Adipocyte (in vitro differentiated cells): ENCODE measurements around the gene MT1G.
A peak's percentile ranks its signal among the peaks of the same experiment; 100 is the strongest.
"Not testable (repeated sequence)": the region's sequence is repeated elsewhere in the genome, so short reads cannot be mapped to it uniquely, and the experiment has no call there.

Source experiments
- DNase-seq: peaks from one replicate; pipeline ENCODE4 v3.0.0-alpha.2; 2015; ENCODE audit warnings: low read depth
- H3K27me3 ChIP-seq: replicated peaks from 2 replicates; pipeline ENCODE4 v1.7.0; 2013; ENCODE audit warnings: mild to moderate bottlenecking, low read length, moderate library complexity; ENCODE audit not compliant: control insufficient read depth, insufficient read depth
- H3K36me3 ChIP-seq: 2 replicates; pipeline ENCODE4 v1.7.0; 2013; ENCODE audit warnings: low read length, mild to moderate bottlenecking, moderate library complexity; ENCODE audit not compliant: control insufficient read depth, insufficient read depth, severe bottlenecking
- H3K4me1 ChIP-seq: 2 replicates; pipeline ENCODE4 v1.7.0; 2013; ENCODE audit warnings: mild to moderate bottlenecking, low read length, moderate library complexity; ENCODE audit not compliant: control insufficient read depth, insufficient read depth
- H3K4me3 ChIP-seq: 2 replicates; pipeline ENCODE4 v1.7.0; 2013; ENCODE audit warnings: mild to moderate bottlenecking, low read length, moderate library complexity
- H3K9ac ChIP-seq: 2 replicates; pipeline ENCODE4 v1.7.0; 2013; ENCODE audit warnings: mild to moderate bottlenecking, low read length, moderate library complexity
- H3K9me3 ChIP-seq: 2 replicates; pipeline ENCODE4 v1.7.0; 2013; ENCODE audit warnings: mild to moderate bottlenecking, low read length, moderate library complexity; ENCODE audit not compliant: control insufficient read depth

Gene MT1G

DNA sequence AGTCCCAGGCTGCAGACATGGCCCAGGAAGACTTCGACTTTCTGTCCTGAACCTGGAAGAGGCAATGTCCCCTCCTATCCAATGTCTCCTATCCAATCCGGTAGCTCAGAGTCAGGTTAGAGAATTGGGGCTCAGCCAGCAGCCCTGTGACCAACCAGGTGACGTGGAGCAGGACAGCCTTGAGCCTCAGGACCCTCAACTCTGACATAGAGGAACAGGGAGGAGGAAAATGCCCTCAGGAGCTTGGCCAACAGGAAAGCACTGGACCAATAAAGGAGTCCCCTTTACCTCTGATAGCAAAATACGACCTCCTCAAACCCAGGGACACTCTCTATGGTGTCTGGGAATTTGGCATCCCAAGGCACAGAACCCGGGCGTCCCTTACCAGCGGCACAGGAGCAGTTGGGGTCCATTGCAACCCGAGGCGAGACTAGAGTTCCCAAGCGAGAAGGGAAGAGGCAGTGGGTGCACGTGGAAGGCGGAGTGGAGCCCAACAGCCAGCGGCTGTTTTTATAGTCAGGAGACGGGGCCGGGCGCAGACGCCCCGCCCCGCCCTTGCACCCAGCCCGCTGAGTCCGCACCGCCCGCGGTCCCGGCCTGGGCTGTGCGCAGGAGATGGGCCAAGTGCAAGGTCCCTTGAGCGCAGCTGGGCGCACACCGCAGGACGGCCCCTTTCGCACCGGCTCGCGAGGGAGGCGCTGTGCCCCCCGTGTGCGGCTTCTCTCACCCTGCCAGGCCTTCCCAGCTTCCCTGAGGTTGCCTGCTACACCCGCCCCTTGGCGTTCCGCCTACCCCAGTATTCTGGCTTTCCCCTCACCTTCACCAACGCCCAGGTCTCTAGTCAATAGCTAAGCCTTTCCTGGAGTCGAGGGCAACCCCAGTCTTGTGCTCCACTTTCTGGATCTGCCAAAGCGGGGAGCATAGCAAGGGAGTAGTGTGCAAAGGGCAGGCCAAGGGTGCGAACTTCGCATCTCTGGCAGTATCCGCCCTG is at the start of gene MT1G:
MT1G (minus strand) TSS at position 485 of the 991 bp plus-strand sequence; CDS start at position 413, 72 bp downstream.
- DNase-seq, result peak; percentile 16
- H3K36me3 ChIP-seq, result no peaks in the 10 kb centered on the region
- peak within 1 kb of the TSS; percentile 46 for H3K4me3 ChIP-seq
- peaks cover 42% of the 10 kb centered on the region for H3K27me3 ChIP-seq
- no peak within 1 kb of the TSS for H3K9ac ChIP-seq
- peaks cover 7% of the 10 kb centered on the region for H3K4me1 ChIP-seq
- no peaks in the 10 kb centered on the region for H3K9me3 ChIP-seq

DNA sequence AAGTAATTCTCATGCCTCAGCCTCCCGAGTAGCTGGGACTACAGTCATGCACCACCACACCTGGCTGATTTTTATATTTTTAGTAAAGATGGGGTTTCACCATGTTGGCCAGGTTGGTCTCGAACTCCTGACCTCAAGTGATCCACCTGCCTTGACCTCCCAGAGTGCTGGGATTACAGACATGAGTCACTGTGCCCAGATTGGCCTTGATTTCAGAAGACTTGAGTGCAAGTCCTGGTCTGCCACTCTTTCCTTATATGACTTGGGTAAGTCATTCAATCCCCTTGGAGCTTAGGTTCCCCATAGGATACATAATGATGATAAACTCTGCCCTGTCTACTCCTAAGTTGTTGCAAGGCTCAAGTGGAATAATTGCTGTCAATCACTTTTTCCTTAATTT is 49.7 kb upstream of the MT1G start:
- DNase-seq, H3K9me3 ChIP-seq, H3K4me3 ChIP-seq, H3K36me3 ChIP-seq, H3K4me1 ChIP-seq, H3K9ac ChIP-seq, H3K27me3 ChIP-seq: not testable (repeated sequence)

DNA sequence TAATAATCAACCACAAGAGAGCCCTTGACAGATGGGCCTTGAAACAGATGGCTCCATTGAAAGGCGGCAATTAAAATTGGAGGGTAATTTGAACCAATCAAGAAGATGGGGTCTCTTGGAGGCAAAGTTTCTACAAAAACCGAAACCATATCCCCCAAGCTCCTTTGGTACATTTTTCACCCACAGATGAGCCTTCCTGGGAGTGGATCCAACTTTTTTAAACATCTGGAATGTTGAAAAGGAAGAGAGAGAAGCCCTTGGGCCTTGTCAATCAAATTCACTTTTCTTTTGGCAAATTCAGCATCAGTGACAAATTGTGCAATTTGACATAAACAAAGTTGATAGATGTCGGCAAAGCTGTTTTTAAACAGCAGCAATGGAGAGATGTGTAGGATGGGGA is 48.9 kb upstream of the MT1G start:
- H3K9ac ChIP-seq, result no peak overlapping the region
- peak; percentile 22 for DNase-seq
- H3K27me3 ChIP-seq, result no peaks in the 10 kb centered on the region
- H3K9me3 ChIP-seq, result no peaks in the 10 kb centered on the region
- H3K4me1 ChIP-seq, result no peaks in the 10 kb centered on the region
- H3K36me3 ChIP-seq, result no peaks in the 10 kb centered on the region
- H3K4me3 ChIP-seq, result no peak overlapping the region

DNA sequence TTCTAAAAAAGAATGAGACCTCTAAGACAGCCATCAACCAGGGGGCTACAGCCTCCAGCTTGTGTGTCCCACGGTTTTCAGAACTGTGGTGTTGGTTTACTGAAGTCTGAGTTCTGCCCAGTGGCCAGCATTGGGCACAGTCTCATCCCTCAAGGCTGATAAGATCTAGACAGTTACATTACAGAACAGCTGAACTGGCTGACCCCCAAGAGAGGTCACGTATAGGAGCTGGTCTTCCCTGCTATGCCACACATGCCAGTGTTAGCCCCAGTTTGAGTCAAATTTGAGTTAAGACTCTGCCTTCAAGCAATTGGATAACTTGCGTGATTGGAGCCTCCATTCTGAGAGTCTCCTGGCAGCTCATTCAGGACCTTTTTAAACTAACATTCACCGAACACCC is 47.3 kb upstream of the MT1G start:
- no peaks in the 10 kb centered on the region for H3K36me3 ChIP-seq
- DNase-seq, result no peak

DNA sequence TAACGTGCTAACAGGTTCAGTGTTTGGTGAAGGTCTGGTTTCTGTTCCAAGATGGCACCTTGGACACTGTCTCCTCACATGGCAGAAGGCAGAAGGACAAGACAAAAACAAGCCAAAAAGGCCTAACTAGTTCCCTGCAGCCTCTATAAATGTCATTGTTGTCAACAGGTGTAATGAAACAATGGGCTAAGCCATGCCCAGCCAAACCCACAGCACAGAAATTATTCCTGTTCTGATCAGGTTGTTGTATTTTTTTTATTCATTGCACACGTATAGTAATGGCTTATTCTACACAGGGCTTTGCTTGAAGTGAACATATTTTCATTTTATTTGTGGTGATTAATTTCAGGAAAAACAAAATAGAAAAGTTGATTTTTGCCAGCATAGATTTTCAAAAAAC is 45.9 kb upstream of the MT1G start:
- Histone ChIP-seq H3K4me3 (no peak overlapping the region), H3K36me3 (no peaks in the 10 kb centered on the region), H3K4me1 (no peaks in the 10 kb centered on the region), H3K9me3 (no peaks in the 10 kb centered on the region), H3K9ac (no peak overlapping the region), H3K27me3 (peaks cover 8% of the 10 kb centered on the region)
- no peak for DNase-seq

More for the DNA sequence above, 47.3 kb upstream of the MT1G start:
- Histone ChIP-seq H3K9ac (no peak overlapping the region), H3K4me1 (no peaks in the 10 kb centered on the region), H3K9me3 (no peaks in the 10 kb centered on the region), H3K27me3 (no peaks in the 10 kb centered on the region), H3K4me3 (no peak overlapping the region)

DNA sequence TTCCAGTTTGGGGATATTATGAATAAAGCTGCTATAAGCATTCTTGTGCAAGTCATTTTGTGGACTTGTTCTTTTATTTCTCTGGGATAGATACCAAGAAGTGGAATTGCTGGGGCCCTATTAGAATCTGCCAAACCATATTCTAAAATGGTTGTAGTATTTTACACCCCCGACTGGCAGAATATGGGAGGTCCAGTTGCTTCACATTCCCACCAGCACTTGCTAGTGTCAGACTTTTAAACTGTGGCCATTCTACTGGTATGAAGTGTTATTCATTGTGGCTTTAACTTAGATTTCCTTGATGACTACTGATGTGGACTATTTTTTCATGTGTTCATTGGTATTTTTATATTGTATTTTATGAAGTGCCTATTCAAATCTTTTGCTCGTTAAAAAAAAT is 44.0 kb upstream of the MT1G start:
- H3K36me3 ChIP-seq, result no peaks in the 10 kb centered on the region
- DNase-seq, result no peak

DNA sequence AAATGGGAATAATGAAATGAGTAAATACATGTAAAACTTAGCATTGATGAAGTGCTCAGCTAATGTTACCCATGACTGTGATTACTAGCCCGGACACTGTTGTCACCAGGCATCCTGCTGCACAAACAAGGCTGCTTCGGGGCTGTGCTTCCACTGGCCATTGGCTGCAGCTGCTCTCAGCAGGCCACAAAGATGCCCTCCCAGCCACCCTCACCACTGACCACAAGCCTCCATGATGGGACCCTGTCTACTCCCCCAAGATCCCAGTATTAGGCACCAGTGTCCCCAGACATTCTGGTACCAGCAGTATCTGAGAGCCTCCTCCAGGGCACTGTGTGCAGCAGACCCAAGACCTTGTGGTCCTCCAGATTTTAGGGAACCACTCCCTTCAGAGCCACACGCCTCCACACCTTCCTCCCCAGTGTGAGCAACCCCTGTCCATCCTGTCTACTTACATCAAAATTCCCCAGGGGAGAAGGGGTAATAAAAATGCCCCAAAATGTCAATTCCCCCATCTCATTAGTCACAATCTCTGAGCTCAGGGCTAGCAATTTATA is 42.4 kb upstream of the MT1G start:
- DNase-seq, result no peak
- H3K4me3 ChIP-seq, result no peak overlapping the region
- no peak overlapping the region for H3K9ac ChIP-seq
- no peaks in the 10 kb centered on the region for H3K36me3 ChIP-seq
- H3K4me1 ChIP-seq, result no peaks in the 10 kb centered on the region
- no peaks in the 10 kb centered on the region for H3K9me3 ChIP-seq
- peaks cover 14% of the 10 kb centered on the region for H3K27me3 ChIP-seq

More for the DNA sequence above, 44.0 kb upstream of the MT1G start:
- H3K9me3 ChIP-seq, result no peaks in the 10 kb centered on the region
- H3K4me3 ChIP-seq, result no peak overlapping the region
- no peak overlapping the region for H3K9ac ChIP-seq
- H3K27me3 ChIP-seq, result peaks cover 14% of the 10 kb centered on the region
- no peaks in the 10 kb centered on the region for H3K4me1 ChIP-seq

DNA sequence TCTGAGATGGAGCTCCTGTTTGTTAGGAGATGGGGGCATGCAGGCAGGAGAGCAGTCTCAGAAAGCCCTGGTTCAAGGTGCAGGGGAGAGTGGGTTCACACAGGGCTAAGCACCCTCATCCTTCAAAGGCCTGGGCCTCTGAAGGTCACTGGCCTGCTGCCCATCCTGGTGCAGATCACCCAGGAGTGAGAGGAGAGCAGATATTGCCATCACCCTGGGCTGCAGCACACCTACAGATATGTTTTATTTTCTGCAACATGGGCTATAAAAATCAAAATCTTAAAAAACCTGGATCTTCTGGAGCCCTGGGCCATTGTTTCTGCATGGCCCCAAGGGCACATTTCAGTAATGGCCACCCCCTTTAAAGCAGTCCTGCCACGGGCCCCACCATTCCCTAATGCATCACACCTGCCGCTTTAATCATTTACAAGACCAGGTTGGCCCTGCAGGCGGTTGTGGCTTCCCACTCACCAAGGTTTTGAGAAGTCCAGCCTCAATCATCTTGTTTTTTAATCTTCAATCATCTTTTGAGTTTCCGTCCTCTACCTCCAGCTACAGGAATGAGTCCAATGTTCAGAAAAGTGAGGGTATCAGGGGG is 41.7 kb upstream of the MT1G start:
- peaks cover 14% of the 10 kb centered on the region for H3K27me3 ChIP-seq
- no peaks in the 10 kb centered on the region for H3K4me1 ChIP-seq
- no peak overlapping the region for H3K4me3 ChIP-seq
- H3K36me3 ChIP-seq, result no peaks in the 10 kb centered on the region
- DNase-seq, result no peak
- no peak overlapping the region for H3K9ac ChIP-seq
- H3K9me3 ChIP-seq, result no peaks in the 10 kb centered on the region

DNA sequence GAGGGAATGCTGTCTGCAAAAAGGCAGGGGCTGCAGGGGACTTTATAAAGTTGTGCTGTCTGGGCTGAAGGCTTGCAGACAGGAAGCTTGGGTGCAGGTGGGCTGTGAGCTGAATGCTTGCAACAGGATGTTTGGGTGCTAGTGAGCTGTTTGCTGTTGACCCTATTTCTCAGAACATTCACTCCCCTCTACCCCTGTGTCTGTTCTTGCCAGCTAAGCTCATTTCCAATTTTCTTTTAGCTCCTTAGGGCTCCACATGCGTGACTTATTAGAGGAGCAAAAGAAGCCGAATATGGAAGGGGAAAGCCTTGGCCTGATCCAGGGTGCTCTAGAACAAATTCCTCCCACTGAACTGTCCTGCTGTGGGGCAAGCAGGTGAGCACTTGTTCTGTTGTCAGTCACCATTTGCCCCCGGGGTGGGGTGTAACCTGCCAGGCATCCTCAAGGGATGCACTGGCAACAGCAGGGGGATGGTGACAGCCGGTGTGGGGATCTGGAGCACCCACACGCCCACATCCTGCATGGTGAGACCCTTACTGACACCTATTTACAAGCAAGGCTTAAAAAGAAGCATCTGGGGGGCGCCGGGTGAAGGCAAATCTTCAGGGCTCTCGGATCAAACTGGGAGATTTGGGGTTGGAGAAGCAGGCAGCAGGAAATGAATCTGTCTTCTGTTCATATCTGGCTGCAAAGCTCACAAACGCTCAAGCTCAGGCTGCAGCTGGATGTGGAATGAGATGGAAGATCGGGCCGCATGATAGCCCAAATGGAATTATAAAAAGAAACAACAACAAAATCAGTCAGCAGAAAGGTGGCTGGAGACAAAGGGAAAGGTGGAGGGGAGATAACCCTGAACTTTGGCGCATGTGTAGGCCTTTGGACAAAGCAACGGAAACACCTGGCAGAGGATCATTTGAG is 40.9 kb upstream of the MT1G start:
- no peak for DNase-seq
- no peak overlapping the region for H3K9ac ChIP-seq
- peaks cover 14% of the 10 kb centered on the region for H3K27me3 ChIP-seq
- H3K36me3 ChIP-seq, result no peaks in the 10 kb centered on the region
- H3K9me3 ChIP-seq, result no peaks in the 10 kb centered on the region
- no peaks in the 10 kb centered on the region for H3K4me1 ChIP-seq
- H3K4me3 ChIP-seq, result no peak overlapping the region

DNA sequence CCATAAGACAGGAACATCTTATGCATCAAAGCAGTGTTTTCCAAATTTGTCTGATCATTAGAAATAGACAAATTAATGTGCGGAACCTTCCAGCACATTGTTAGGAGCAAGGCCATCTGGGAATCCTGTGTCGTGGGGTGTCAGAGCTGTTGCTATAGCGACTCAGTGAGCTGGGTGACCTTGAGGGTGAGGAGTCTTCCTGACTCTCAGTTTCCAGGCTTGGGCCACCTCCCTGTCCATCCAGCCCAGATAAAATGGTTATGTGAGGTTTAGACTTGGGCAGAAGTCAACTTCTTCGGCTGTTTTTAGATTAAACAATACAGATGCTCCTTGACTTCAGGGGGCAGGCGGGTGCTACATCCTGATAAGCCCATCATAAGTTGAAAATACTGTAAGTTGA is 35.0 kb upstream of the MT1G start:
- H3K4me3 ChIP-seq, result no peak overlapping the region
- DNase-seq, result no peak

More for the DNA sequence above, 35.0 kb upstream of the MT1G start:
- H3K4me1 ChIP-seq, result peaks cover 7% of the 10 kb centered on the region
- no peaks in the 10 kb centered on the region for H3K27me3 ChIP-seq
- no peaks in the 10 kb centered on the region for H3K36me3 ChIP-seq
- H3K9ac ChIP-seq, result peak overlapping the region; percentile 35
- H3K9me3 ChIP-seq, result no peaks in the 10 kb centered on the region
